ENCODE measurements around the gene FRMD1.

Gene FRMD1

GRCh38 chr6:168122521-168122920, 43.5 kb upstream of the FRMD1 start:
- no peaks in the 10 kb centered on the region for H4K20me1 ChIP-seq
- H3K27me3 ChIP-seq = no peaks in the 10 kb centered on the region
- H3K4me1 ChIP-seq = peaks cover 0 to under 1% (median 0%) of the 10 kb centered on the region in 10 experiments; a peak in 1 of 20 replicates
- no peak overlapping the region for H3K4me3 ChIP-seq
- no peaks in the 10 kb centered on the region for H3K36me3 ChIP-seq
- H3K27ac ChIP-seq = no peak overlapping the region
- TF ChIP-seq Cebpa-rat (IDR thresholded peaks at IDR 0.05) = no peak
- H3K9ac ChIP-seq = no peak overlapping the region
- H3K4me2 ChIP-seq = no peak overlapping the region
- H3K9me3 ChIP-seq (replicated peaks in 1 of 11) = peaks cover 0 to 20% (median 13%) of the 10 kb centered on the region in 11 experiments; a peak in 16 of 22 replicates

DNA sequence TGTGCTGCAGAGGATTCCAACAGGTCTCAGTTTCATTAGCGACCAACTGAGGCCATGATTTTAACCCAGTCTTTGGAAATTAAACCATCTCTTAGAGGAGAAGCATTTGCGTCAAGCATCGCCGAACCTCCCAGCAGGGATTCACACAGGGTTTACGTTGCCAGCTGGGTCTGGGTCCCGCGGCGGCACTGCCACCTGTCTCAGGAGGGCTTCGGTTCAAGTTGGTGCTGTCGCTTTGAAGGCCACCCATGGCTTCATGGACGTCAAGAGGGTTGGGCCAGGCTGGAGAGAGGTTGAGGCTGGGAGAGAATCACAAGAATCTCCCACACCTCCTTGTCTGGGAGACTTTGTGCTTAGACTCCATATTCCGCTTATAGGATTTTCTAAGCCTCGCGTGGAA, 43.0 kb upstream of the FRMD1 start:
- Histone ChIP-seq H3K36me3 (no peaks in the 10 kb centered on the region), H4K20me1 (no peaks in the 10 kb centered on the region), H3K9ac (no peak overlapping the region), H3K4me2 (no peak overlapping the region), H3K27me3 (no peaks in the 10 kb centered on the region), H3K4me1 (peaks cover 0 to 5% (median 0%) of the 10 kb centered on the region in 10 experiments; a peak in 1 of 20 replicates), H3K27ac (no peak overlapping the region), H3K4me3 (no peak overlapping the region), H3K9me3 (replicated peaks in 1 of 11) (peaks cover 0 to 20% (median 13%) of the 10 kb centered on the region in 11 experiments; a peak in 16 of 22 replicates)
- no peak for TF ChIP-seq Cebpa-rat (IDR thresholded peaks at IDR 0.05)

- Histone ChIP-seq H3K27me3 (no peaks in the 10 kb centered on the region), H3K4me2 (no peak overlapping the region), H3K36me3 (no peaks in the 10 kb centered on the region), H3K4me3 (no peak overlapping the region), H4K20me1 (no peaks in the 10 kb centered on the region), H3K4me1 (peaks cover 0 to 5% (median 0%) of the 10 kb centered on the region in 10 experiments; a peak in 1 of 20 replicates), H3K27ac (no peak overlapping the region), H3K9me3 (replicated peaks in 1 of 11) (peaks cover 0 to 20% (median 13%) of the 10 kb centered on the region in 11 experiments; a peak in 16 of 22 replicates), H3K9ac (no peak overlapping the region)
- TF ChIP-seq Cebpa-rat (IDR thresholded peaks at IDR 0.05) = no peak
Measured at GRCh38 chr6:168121303-168121665, 42.3 kb upstream of the FRMD1 start.

- TF ChIP-seq Cebpa-rat (IDR thresholded peaks at IDR 0.05) = no peak
Measured at GRCh38 chr6:168120390-168121302, 41.6 kb upstream of the FRMD1 start.

DNA sequence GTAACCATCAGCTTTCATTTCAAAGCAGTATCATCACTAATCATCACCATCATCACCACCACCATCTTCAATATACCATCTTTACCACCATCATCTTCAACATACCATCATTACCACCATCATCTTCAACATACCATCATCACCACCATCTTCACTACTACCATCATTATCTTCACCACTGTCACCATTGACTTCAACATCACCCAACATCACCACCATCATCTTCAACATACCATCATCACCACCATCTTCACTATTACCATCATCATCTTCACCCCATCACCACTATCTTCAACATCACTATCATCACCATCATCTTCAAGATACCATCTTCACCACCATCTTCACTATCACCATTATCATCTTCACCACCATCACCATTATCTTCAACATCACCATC, 40.5 kb upstream of the FRMD1 start:
- H3K4me2 ChIP-seq = no peak overlapping the region
- no peaks in the 10 kb centered on the region for H3K36me3 ChIP-seq
- peaks cover 0 to 20% (median 13%) of the 10 kb centered on the region in 11 experiments; a peak in 16 of 22 replicates for H3K9me3 ChIP-seq (replicated peaks in 1 of 11)
- H3K27ac ChIP-seq = no peak overlapping the region
- H3K4me1 ChIP-seq = peaks cover 0 to 5% (median 0%) of the 10 kb centered on the region in 10 experiments; a peak in 1 of 20 replicates
- H3K9ac ChIP-seq = no peak overlapping the region
- H4K20me1 ChIP-seq = no peaks in the 10 kb centered on the region
- no peak for TF ChIP-seq Cebpa-rat (IDR thresholded peaks at IDR 0.05)
- H3K27me3 ChIP-seq = no peaks in the 10 kb centered on the region
- no peak overlapping the region for H3K4me3 ChIP-seq

More at GRCh38 chr6:168120390-168121302, 41.6 kb upstream of the FRMD1 start:
- Histone ChIP-seq H4K20me1 (no peaks in the 10 kb centered on the region), H3K4me1 (peaks cover 0 to 5% (median 0%) of the 10 kb centered on the region in 10 experiments; a peak in 1 of 20 replicates), H3K9me3 (replicated peaks in 1 of 11) (peaks cover 0 to 20% (median 13%) of the 10 kb centered on the region in 11 experiments; a peak in 16 of 22 replicates), H3K27ac (no peak overlapping the region), H3K4me2 (no peak overlapping the region), H3K36me3 (no peaks in the 10 kb centered on the region), H3K27me3 (no peaks in the 10 kb centered on the region), H3K9ac (no peak overlapping the region), H3K4me3 (no peak overlapping the region)

DNA sequence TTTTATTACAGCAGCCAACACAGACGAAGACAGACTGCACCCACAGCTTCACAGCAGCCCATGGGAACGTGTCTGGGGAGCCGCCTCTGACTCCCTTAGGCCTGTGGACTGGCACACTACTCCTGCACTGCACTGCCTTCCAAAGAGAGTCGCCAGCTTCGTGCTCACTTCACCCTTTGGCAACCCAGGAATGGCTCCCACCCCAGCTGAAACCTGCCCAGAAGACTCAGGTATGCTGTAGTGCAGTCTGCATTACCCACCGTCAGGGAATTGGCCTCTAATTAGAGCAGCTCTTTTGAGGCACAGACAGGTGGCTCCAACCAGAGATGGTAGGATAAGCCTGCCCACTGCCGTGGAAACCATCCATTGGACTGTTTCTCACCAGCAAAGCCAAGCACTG, 39.9 kb upstream of the FRMD1 start:
- no peak for TF ChIP-seq Cebpa-rat (IDR thresholded peaks at IDR 0.05)
- no peaks in the 10 kb centered on the region for H3K36me3 ChIP-seq

GRCh38 chr6:168117942-168118341, 38.9 kb upstream of the FRMD1 start:
- H3K36me3 ChIP-seq = no peaks in the 10 kb centered on the region
- TF ChIP-seq Cebpa-rat (IDR thresholded peaks at IDR 0.05) = no peak
- no peak overlapping the region for H3K27ac ChIP-seq
- no peak overlapping the region for H3K9ac ChIP-seq
- H3K9me3 ChIP-seq (replicated peaks in 1 of 11) = peaks cover 0 to 15% (median 11%) of the 10 kb centered on the region in 11 experiments; a peak in 15 of 22 replicates
- no peaks in the 10 kb centered on the region for H3K27me3 ChIP-seq
- no peak overlapping the region for H3K4me2 ChIP-seq
- peaks cover 0 to 5% (median 0%) of the 10 kb centered on the region in 10 experiments; a peak in 1 of 20 replicates for H3K4me1 ChIP-seq
- no peak overlapping the region for H3K4me3 ChIP-seq
- H4K20me1 ChIP-seq = no peaks in the 10 kb centered on the region

More for the DNA sequence above, 39.9 kb upstream of the FRMD1 start:
- Histone ChIP-seq H3K9me3 (replicated peaks in 1 of 11) (peaks cover 0 to 20% (median 13%) of the 10 kb centered on the region in 11 experiments; a peak in 16 of 22 replicates), H3K4me1 (peaks cover 0 to 5% (median 0%) of the 10 kb centered on the region in 10 experiments; a peak in 1 of 20 replicates), H4K20me1 (no peaks in the 10 kb centered on the region), H3K27ac (no peak overlapping the region), H3K27me3 (no peaks in the 10 kb centered on the region), H3K4me2 (no peak overlapping the region), H3K9ac (no peak overlapping the region), H3K4me3 (no peak overlapping the region)

DNA sequence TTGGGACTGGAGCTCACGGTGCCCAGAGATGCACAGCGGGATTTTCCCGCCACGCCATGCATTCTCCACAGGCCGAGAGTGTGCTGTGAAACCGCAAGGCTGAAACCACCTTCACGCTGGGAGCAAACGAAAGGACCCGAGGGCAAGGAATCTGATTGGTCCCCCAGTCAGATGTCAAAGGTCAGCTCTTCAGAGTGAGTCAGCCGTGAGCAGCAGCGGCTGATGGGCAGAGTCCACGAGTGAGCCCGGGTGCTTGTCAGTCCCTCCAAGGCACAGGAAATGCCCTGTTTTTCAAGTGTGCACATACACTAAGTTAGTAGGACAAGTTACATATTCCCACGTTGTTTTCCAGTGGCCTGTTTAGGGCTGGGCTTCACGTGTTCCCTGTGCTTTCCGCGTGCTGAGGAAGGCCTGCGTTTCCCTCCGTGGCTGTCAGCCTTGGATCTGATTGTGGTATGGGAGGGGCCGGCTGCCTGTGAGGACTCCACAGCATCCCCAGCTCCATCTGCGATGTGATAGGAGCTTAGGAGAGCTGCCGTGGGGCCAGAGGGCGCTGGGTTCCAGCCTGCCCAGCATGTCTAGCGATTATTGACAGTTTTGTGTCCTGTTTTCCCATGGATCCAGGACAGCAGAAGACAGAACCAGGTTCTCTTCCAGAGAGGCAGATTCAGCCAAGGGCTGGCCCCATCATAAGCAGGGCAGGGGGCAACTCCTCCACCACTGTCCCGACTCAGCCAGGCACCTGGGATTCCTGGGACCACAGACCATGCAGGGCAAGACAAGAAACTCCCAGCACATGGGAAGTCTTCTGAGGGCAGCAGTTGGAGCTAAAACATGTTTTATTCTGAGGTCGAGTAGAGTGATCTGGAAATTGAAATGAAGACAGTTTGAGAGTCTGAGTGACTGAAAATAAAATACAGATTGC, 38.2 kb upstream of the FRMD1 start:
- no peak overlapping the region for H3K9ac ChIP-seq
- TF ChIP-seq Cebpa-rat (IDR thresholded peaks at IDR 0.05) = no peak

More for the DNA sequence above, 38.2 kb upstream of the FRMD1 start:
- H3K36me3 ChIP-seq = no peaks in the 10 kb centered on the region
- H3K27me3 ChIP-seq = no peaks in the 10 kb centered on the region
- H3K4me1 ChIP-seq = peaks cover 0 to 5% (median 0%) of the 10 kb centered on the region in 10 experiments; a peak in 1 of 20 replicates
- no peaks in the 10 kb centered on the region for H4K20me1 ChIP-seq
- H3K9me3 ChIP-seq (replicated peaks in 1 of 11) = peaks cover 0 to 8% (median 4%) of the 10 kb centered on the region in 11 experiments; a peak in 9 of 22 replicates
- H3K4me2 ChIP-seq = no peak overlapping the region
- no peak overlapping the region for H3K4me3 ChIP-seq
- peak overlapping the region in 4 of 11 experiments; percentile 2 to 38 (median 26); a peak in 3 of 22 replicates for H3K27ac ChIP-seq

All from BLaER1 treated with 17β-estradiol and CSF1 and Interleukin-3, amounts not matched to agents 10 nM and 100 nM (cell line).